Measurements from ENCODE around the gene GABRB2. TPM values are rescaled to one million over a fixed set of nuclear protein-coding genes. Genes with fewer than 3 reads are reported as not detected.
"Not testable (repeated sequence)": the region's sequence is repeated elsewhere in the genome, so short reads cannot be mapped to it uniquely, and the experiment has no call there.

The GABRB2 gene
- total RNA-seq, 2 experiments from 2014 or later: not detected

DNA sequence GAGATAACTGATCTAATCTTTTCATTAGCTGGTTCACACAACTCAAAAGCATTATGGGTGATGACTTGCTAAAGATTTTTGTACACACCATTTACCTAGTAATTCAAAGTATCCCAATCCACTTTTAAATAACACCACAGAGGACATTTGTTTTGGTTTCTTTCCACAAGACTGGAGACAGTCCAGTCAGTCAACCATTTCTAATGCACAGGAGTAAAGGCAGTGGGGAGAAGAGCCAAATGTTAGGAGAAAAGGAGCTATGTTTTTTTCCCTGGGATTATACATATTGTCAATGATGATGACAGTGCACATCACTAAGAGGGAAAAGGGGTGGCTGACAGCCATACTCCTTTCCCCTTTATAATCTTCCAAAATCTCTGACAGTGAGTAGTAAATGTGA, 240.9 kb downstream of the GABRB2 start:
- no peaks in the 10 kb centered on the region for H3K27me3 Mint-ChIP-seq
- POLR2A ChIA-PET: no interaction called here
- ATAC-seq: no peak

DNA sequence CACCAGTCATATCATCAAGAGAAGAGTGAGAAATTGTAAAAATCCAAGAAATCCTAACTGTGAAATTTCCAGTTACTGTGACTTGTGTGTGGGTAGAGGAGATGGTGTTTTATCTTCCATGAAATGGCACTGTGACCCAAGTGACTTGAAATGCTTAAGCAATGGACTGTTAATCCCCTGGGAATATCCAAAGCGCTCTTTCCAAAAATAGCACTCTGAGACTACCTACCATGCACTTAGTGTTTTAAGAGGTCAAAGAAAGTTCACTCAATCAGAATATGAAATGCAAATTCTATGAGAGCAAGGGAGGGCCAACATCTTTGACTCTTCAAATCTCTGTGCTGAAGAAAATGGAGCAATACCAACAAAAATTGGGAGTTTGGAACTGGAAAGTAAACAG, 244.0 kb downstream of the GABRB2 start:
- no peak overlapping the region for H3K4me3 Mint-ChIP-seq
- no peaks in the 10 kb centered on the region for H3K36me3 Mint-ChIP-seq (ENCODE audit: low read depth)
- H3K9me3 Mint-ChIP-seq: peaks cover 5% of the 10 kb centered on the region
- no peaks in the 10 kb centered on the region for H3K4me1 Mint-ChIP-seq (ENCODE audit: low read depth)
- TF ChIP-seq, protein P1, sequence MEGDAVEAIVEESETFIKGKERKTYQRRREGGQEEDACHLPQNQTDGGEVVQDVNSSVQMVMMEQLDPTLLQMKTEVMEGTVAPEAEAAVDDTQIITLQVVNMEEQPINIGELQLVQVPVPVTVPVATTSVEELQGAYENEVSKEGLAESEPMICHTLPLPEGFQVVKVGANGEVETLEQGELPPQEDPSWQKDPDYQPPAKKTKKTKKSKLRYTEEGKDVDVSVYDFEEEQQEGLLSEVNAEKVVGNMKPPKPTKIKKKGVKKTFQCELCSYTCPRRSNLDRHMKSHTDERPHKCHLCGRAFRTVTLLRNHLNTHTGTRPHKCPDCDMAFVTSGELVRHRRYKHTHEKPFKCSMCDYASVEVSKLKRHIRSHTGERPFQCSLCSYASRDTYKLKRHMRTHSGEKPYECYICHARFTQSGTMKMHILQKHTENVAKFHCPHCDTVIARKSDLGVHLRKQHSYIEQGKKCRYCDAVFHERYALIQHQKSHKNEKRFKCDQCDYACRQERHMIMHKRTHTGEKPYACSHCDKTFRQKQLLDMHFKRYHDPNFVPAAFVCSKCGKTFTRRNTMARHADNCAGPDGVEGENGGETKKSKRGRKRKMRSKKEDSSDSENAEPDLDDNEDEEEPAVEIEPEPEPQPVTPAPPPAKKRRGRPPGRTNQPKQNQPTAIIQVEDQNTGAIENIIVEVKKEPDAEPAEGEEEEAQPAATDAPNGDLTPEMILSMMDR (IDR thresholded peaks at IDR 0.05): no peak
- no peak for DNase-seq
- ChIA-PET POLR2A (no interaction called here), CTCF (no interaction called here)
- ATAC-seq: no peak
- H3K27ac Mint-ChIP-seq: no peak overlapping the region
- intact Hi-C loops (cut with micrococcal nuclease): no loop called here
- no peaks in the 10 kb centered on the region for H3K27me3 Mint-ChIP-seq

More for the DNA sequence above, 240.9 kb downstream of the GABRB2 start:
- Mint-ChIP-seq H3K4me1 (ENCODE audit: low read depth) (no peaks in the 10 kb centered on the region), H3K27ac (no peak overlapping the region), H3K36me3 (ENCODE audit: low read depth) (no peaks in the 10 kb centered on the region), H3K9me3 (peaks cover 6% of the 10 kb centered on the region), H3K4me3 (no peak overlapping the region)
- intact Hi-C loops (cut with micrococcal nuclease): no loop called here
- TF ChIP-seq, protein P1 (IDR thresholded peaks at IDR 0.05): no peak
- DNase-seq: no peak
- CTCF ChIA-PET: no interaction called here

DNA sequence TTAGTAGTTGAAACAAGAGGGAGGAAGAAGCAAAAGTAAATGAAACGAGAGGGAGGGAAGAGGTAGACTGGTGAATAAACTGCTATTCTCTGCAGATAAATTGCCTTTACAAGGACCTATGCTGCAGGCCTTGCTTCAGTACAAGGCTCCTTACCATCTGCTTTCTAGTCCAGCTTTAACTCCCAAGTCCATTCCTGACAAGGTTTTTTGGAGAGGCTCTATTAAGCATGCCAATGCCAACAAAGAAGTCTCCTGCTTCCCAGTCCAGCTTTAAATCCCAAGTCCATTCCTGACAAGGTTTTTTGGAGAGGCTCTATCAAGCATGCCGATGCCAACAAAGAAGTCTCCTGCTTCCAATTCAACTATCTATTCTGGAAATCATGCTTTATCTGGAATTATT, 244.9 kb downstream of the GABRB2 start:
- Mint-ChIP-seq H3K4me3 (no peak overlapping the region), H3K4me1 (ENCODE audit: low read depth) (no peaks in the 10 kb centered on the region), H3K27ac (no peak overlapping the region), H3K9me3 (peaks cover 5% of the 10 kb centered on the region), H3K27me3 (no peaks in the 10 kb centered on the region), H3K36me3 (ENCODE audit: low read depth) (no peaks in the 10 kb centered on the region)
- ATAC-seq (no peak), DNase-seq (no peak)
- ChIA-PET CTCF (interaction anchor here (1.0 kb wide), 1 partner anchor 17 kb away, joined by 3 read pairs; no protein-coding TSS in a partner anchor), POLR2A (no interaction called here)
- intact Hi-C loops (cut with micrococcal nuclease): no loop called here
- TF ChIP-seq, protein P1 (IDR thresholded peaks at IDR 0.05): no peak

DNA sequence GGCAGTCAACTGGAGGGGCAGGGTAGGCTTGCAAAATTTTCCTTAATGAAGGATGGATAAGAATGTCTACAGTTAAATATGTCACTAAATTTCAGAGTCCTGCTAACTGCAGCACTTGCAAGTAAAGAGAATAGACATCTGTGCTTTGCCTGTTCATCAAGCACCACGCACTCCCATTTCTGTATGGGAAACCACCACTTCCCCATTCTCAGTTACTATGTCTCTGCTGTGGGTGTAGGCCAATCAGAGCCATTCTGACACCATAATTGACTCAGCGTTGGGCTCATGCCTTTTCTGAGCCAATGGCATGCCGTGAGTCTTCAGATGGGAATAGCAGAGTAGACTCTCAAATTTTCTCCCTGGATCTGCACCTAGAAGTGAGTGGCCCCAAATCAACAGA, 247.5 kb downstream of the GABRB2 start:
- Mint-ChIP-seq H3K27me3 (no peaks in the 10 kb centered on the region), H3K4me3 (no peak overlapping the region), H3K9me3 (peaks cover 5% of the 10 kb centered on the region), H3K27ac (no peak overlapping the region), H3K36me3 (ENCODE audit: low read depth) (no peaks in the 10 kb centered on the region), H3K4me1 (ENCODE audit: low read depth) (no peaks in the 10 kb centered on the region)
- POLR2A ChIA-PET: no interaction called here
- DNase-seq (no peak), ATAC-seq (no peak)
- TF ChIP-seq, protein P1 (IDR thresholded peaks at IDR 0.05): no peak
- CTCF ChIA-PET: no interaction called here
- intact Hi-C loops (cut with micrococcal nuclease): no loop called here

DNA sequence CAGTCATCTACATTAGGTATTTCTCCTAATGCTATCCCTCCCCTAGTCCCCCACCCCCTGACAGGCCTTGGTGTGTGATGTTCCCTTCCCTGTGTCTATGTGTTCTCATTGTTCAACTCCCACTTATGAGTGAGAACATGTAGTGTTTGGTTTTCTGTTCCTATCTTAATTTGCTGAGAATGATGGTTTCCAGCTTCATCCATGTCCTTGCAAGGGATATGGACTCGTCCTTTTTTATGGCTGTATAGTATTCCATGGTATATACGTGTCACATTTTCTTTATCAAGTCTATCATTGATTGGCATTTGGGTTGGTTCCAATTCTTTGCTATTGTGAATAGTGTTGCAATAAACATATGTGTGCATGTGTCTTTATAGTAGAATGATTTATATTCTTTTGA, 249.1 kb downstream of the GABRB2 start:
- POLR2A ChIA-PET, ATAC-seq, H3K27me3 Mint-ChIP-seq: not testable (repeated sequence)

DNA sequence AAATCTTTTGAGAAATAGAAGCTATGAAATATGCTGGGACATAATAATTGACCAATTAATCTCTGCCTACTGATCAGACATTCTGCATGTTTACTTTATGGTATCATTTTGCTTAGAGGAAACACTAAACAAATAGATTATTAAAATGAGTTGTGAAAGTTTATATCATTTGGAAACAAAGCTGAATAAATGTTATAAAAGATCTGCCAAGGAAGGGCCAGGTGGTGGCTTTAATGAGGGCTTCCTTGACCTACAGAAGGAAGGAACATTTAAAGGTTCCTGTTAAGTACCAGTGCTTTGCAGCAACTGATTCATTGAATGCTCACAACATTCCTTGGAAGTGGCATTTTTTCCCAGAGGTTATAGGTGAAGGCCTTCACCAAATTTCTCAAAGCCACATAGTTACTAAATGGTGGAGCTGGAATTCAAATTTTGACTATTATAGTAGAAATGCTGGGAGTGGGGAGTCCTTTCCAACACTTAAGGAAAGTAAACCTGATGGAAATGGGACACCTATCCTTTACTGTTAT, 250.7 kb downstream of the GABRB2 start:
- intact Hi-C loops (cut with micrococcal nuclease): no loop called here
- no peaks in the 10 kb centered on the region for H3K36me3 Mint-ChIP-seq (ENCODE audit: low read depth)
- H3K27me3 Mint-ChIP-seq: no peaks in the 10 kb centered on the region
- DNase-seq (no peak), ATAC-seq (no peak)
- peaks cover 5% of the 10 kb centered on the region for H3K9me3 Mint-ChIP-seq
- CTCF ChIA-PET: no interaction called here
- no peak overlapping the region for H3K4me3 Mint-ChIP-seq
- no peaks in the 10 kb centered on the region for H3K4me1 Mint-ChIP-seq (ENCODE audit: low read depth)
- no peak overlapping the region for H3K27ac Mint-ChIP-seq
- POLR2A ChIA-PET: no interaction called here
- TF ChIP-seq, protein P1 (IDR thresholded peaks at IDR 0.05): no peak

More for the DNA sequence above, 249.1 kb downstream of the GABRB2 start:
- DNase-seq; H3K9me3 Mint-ChIP-seq; H3K4me3 Mint-ChIP-seq; intact Hi-C loops (cut with micrococcal nuclease); CTCF ChIA-PET; H3K27ac Mint-ChIP-seq; H3K36me3 Mint-ChIP-seq (ENCODE audit: low read depth); H3K4me1 Mint-ChIP-seq (ENCODE audit: low read depth): not testable (repeated sequence)

Data from activated CD8-positive, alpha-beta T cell treated with anti-CD3 and anti-CD28 coated beads for 36 hours (primary cell).